ENCODE data around the gene DUSP1.

Gene DUSP1

DNA sequence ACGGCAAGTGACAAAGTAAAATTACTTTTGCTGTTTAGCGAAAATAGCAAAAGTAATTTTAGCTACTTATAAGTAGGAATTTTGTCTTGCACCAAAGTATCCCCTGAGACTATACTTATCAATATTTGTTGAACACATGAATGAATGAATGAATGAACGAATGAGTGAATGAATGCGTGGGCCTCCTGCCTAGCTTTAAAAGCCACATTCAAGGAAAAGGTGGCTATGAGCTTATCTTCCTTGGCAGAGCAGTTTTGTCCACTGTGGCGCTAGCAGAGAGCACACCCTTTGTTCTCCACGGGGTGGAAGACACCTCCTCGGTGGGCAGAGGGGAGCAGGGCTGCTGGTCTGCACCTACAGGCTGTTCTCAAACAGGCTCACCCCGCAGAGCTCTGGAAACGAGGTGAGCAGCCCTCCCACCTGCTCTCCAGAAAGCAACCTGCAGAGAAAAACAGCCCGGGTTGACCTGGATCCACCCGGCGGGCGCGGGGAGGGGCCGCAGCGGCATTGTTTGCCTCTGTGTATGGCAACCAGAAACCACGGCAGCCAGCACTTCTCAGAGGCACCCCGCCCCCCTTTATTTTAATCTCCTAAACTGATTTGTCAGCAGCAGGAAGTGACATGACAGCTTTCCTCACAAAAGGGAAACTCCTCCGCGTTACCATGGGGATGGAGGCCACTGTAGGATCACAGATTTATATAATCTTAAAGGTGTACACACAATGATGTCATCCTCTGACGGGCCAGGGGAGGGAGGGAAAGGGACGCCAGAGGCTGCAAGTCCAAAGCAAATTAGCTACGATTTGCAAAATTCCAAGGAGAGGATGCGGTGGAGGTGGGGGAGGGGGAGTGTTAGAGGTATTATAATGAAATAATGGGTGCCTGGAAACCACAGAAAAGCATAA, 5.9 kb downstream of the DUSP1 start:
- H3K36me3 ChIP-seq (ENCODE audit: insufficient read depth, low read length), result peaks cover 11% of the 10 kb centered on the region; the same call in 1 of the 2 replicates
- no peaks in the 10 kb centered on the region for H3K9me3 ChIP-seq (ENCODE audit: insufficient read depth, low read depth, low read length)
- H2AFZ ChIP-seq (ENCODE audit: low read length), result peak overlapping the region; percentile 84
- peak overlapping the region; percentile 73 for H3K4me3 ChIP-seq (ENCODE audit: low read length, poor library complexity, severe bottlenecking)
- TF ChIP-seq CTCF (conservative IDR thresholded peaks at IDR 0.05; ENCODE audit: low read length) (no peak), EZH2phosphoT487 (IDR thresholded peaks at IDR 0.05; ENCODE audit: borderline replicate concordance) (no peak)
- H3K27me3 ChIP-seq (ENCODE audit: insufficient read depth, low read length, poor library complexity, severe bottlenecking), result no peaks in the 10 kb centered on the region
- peaks cover 17% of the 10 kb centered on the region for H4K20me1 ChIP-seq (ENCODE audit: insufficient read depth, low read length, poor library complexity, severe bottlenecking)
- peak overlapping the region; percentile 40 for H3K9ac ChIP-seq (ENCODE audit: low read depth, low read length, poor library complexity, severe bottlenecking)
- H3K4me2 ChIP-seq (ENCODE audit: low read depth, low read length, poor library complexity, severe bottlenecking), result peak overlapping the region; percentile 78
- H3K79me2 ChIP-seq (ENCODE audit: insufficient read depth, low read length), result peaks cover 28% of the 10 kb centered on the region
- H3F3A ChIP-seq (ENCODE audit: low read depth), result no peaks in the 10 kb centered on the region
- peaks cover 9% of the 10 kb centered on the region for H3K4me1 ChIP-seq (ENCODE audit: insufficient read depth, low read length, poor library complexity, severe bottlenecking)
- H3K9me2 ChIP-seq (replicated peaks; ENCODE audit: low read depth, low read length), result no peaks in the 10 kb centered on the region

DNA sequence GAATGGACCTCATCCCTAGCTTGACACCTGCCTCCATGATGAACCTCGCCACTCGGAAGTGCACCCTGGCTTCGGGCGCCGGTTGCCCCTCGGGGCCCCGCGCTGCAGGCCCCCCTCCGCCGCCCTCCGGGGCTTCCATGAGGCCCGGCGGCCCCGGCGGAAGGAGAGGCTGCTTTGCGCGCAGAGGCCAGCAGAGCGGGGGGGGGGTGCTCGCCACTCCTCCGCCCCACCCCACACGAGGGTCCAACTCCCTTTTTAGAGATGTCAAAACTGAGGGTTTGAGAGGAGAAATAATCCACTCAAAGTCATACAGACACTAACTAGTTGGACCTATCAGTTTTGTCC, 7.9 kb downstream of the DUSP1 start:
- peaks cover 5% of the 10 kb centered on the region; the same call in 1 of the 2 replicates for H3K36me3 ChIP-seq (ENCODE audit: insufficient read depth, low read length)
- H3K4me1 ChIP-seq (ENCODE audit: insufficient read depth, low read length, poor library complexity, severe bottlenecking), result peaks cover 3% of the 10 kb centered on the region
- no peaks in the 10 kb centered on the region for H3F3A ChIP-seq (ENCODE audit: low read depth)

More for the DNA sequence above, 7.9 kb downstream of the DUSP1 start:
- Histone ChIP-seq H3K9me2 (replicated peaks; ENCODE audit: low read depth, low read length) (no peaks in the 10 kb centered on the region), H3K27me3 (ENCODE audit: insufficient read depth, low read length, poor library complexity, severe bottlenecking) (no peaks in the 10 kb centered on the region), H3K9ac (ENCODE audit: low read depth, low read length, poor library complexity, severe bottlenecking) (no peak overlapping the region), H3K79me2 (ENCODE audit: insufficient read depth, low read length) (peaks cover 8% of the 10 kb centered on the region), H4K20me1 (ENCODE audit: insufficient read depth, low read length, poor library complexity, severe bottlenecking) (no peaks in the 10 kb centered on the region), H3K4me3 (ENCODE audit: low read length, poor library complexity, severe bottlenecking) (no peak overlapping the region), H2AFZ (ENCODE audit: low read length) (no peak overlapping the region), H3K4me2 (ENCODE audit: low read depth, low read length, poor library complexity, severe bottlenecking) (no peak overlapping the region), H3K9me3 (ENCODE audit: insufficient read depth, low read depth, low read length) (no peaks in the 10 kb centered on the region)
- TF ChIP-seq EZH2phosphoT487 (IDR thresholded peaks at IDR 0.05; ENCODE audit: borderline replicate concordance), result no peak
- TF ChIP-seq CTCF (conservative IDR thresholded peaks at IDR 0.05; ENCODE audit: low read length), result no peak
